T follicular helper cell (primary cell): ENCODE measurements around the gene COL4A1.

ENCODE experiments used
- DNase-seq: peaks from one replicate; pipeline ENCODE4 v3.0.0-alpha.2; 2020; ENCODE audit warnings: low read depth

COL4A1 gene

GRCh38 chr13:110293037-110293436 lies 13.9 kb downstream of the COL4A1 start:
- DNase-seq, result no peak

GRCh38 chr13:110291286-110291685 lies 15.7 kb downstream of the COL4A1 start:
- no peak for DNase-seq

- no peak for DNase-seq
Measured at GRCh38 chr13:110290826-110291225, 16.1 kb downstream of the COL4A1 start.

- no peak for DNase-seq
Measured at GRCh38 chr13:110290153-110290552, 16.8 kb downstream of the COL4A1 start.

- DNase-seq, result no peak
Measured at GRCh38 chr13:110289661-110290060, 17.3 kb downstream of the COL4A1 start.

- no peak for DNase-seq
Measured at GRCh38 chr13:110289174-110289573, 17.8 kb downstream of the COL4A1 start.

GRCh38 chr13:110286833-110287819 lies 19.8 kb downstream of the COL4A1 start:
- DNase-seq, result no peak

GRCh38 chr13:110285991-110286832 lies 20.7 kb downstream of the COL4A1 start:
- no peak for DNase-seq

- no peak for DNase-seq
Measured at GRCh38 chr13:110284779-110285484, 22.0 kb downstream of the COL4A1 start.

GRCh38 chr13:110283736-110284517 lies 23.0 kb downstream of the COL4A1 start:
- DNase-seq, result no peak

- DNase-seq, result no peak
Measured at GRCh38 chr13:110282316-110282841, 24.6 kb downstream of the COL4A1 start.

GRCh38 chr13:110281736-110282135 lies 25.2 kb downstream of the COL4A1 start:
- no peak for DNase-seq

- DNase-seq, result no peak
Measured at GRCh38 chr13:110280985-110281688, 25.8 kb downstream of the COL4A1 start.

GRCh38 chr13:110280231-110280813 lies 26.6 kb downstream of the COL4A1 start:
- DNase-seq, result no peak

GRCh38 chr13:110279684-110280083 lies 27.3 kb downstream of the COL4A1 start:
- no peak for DNase-seq

- no peak for DNase-seq
Measured at GRCh38 chr13:110278859-110279258, 28.1 kb downstream of the COL4A1 start.

GRCh38 chr13:110277357-110277975 lies 29.5 kb downstream of the COL4A1 start:
- no peak for DNase-seq

- no peak for DNase-seq
Measured at GRCh38 chr13:110276553-110276950, 30.4 kb downstream of the COL4A1 start.

GRCh38 chr13:110275931-110276552 lies 30.9 kb downstream of the COL4A1 start:
- no peak for DNase-seq
